Ishikawa (cell line): ENCODE results near the gene ADARB1.

Experiments used
- CEBPB ChIP-seq: IDR thresholded peaks from 2 replicates; pipeline ENCODE4 v1.6.1; 2012
- CREB1 ChIP-seq: IDR thresholded peaks from 2 replicates; pipeline ENCODE4 v1.6.1; 2012; ENCODE audit warnings: low read depth
- EGR1 ChIP-seq: IDR thresholded peaks from 2 replicates; pipeline ENCODE4 v1.6.1; 2012
- EP300 ChIP-seq: IDR thresholded peaks from 2 replicates; pipeline ENCODE4 v1.6.1; 2012; ENCODE audit warnings: borderline replicate concordance
- FOXM1 ChIP-seq: IDR thresholded peaks from 2 replicates; pipeline ENCODE4 v1.6.1; 2012; ENCODE audit warnings: low read depth, borderline replicate concordance
- MAX ChIP-seq: IDR thresholded peaks from 2 replicates; pipeline ENCODE4 v1.6.1; 2012
- NFIC ChIP-seq: IDR thresholded peaks from 2 replicates; pipeline ENCODE4 v1.6.1; 2012
- RAD21 ChIP-seq: IDR thresholded peaks from 2 replicates; pipeline ENCODE4 v1.6.1; 2012; ENCODE audit warnings: low read depth
- TAF1 ChIP-seq: IDR thresholded peaks from 2 replicates; pipeline ENCODE4 v1.6.1; 2012; ENCODE audit warnings: low read depth, mild to moderate bottlenecking
- TCF12 ChIP-seq: IDR thresholded peaks from 2 replicates; pipeline ENCODE4 v1.6.1; 2012; ENCODE audit warnings: low read depth
- TEAD4 ChIP-seq: IDR thresholded peaks from 2 replicates; pipeline ENCODE4 v1.6.1; 2012
- USF1 ChIP-seq: IDR thresholded peaks from 2 replicates; pipeline ENCODE4 v1.6.1; 2012
- YY1 ChIP-seq: IDR thresholded peaks from 2 replicates; pipeline ENCODE4 v1.6.1; 2012; ENCODE audit warnings: low read depth
- ZBTB7A ChIP-seq: IDR thresholded peaks from 2 replicates; pipeline ENCODE4 v1.6.1; 2012; ENCODE audit warnings: low read depth
- TF ChIP-seq, protein P1 (sequence below): IDR thresholded peaks from 2 replicates; pipeline ENCODE4 v1.6.1; 2012; ENCODE audit warnings: low read depth, mild to moderate bottlenecking

ADARB1 gene

GRCh38 chr21:45250272-45250671 is 175.9 kb downstream of the ADARB1 start:
- TF ChIP-seq TEAD4, result no peak
- no peak for TF ChIP-seq FOXM1
- no peak for TF ChIP-seq CREB1
- no peak for TF ChIP-seq RAD21
- no peak for TF ChIP-seq USF1
- no peak for TF ChIP-seq TCF12

DNA sequence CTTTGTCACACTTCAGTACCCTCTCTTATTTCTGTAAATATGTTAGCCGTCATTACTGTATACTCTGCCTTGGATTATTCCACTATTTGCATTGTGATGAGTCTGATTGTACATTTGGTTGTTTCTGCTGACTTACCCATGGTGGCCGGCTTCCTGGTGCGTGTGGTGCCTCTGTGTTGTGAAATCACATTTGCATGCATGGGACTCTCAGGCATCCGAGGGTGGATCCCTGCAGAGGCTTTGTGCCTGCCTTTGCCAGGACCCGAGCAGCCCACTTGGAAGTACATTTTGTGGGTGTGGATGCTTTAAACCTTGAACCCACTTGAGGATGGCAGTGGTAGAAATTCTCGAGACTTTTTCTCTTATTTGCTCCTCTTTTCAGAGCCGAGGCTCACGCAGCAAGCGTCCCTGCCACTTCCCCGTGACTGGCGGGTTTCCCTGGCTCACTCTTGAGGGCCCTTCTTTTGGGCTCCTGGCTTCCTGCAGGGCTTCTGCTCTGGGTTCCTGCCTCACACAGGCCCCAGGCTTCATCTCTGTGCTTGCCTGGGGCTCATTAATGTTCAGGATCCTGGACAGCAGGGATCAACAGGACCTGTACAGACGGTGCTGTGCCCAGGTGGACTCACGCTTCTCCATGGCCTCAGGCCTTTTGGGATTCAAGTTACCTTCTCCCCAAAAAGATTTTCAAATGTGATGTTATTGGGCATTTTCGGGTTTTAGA is 176.7 kb downstream of the ADARB1 start:
- TF ChIP-seq NFIC, result no peak

- TF ChIP-seq EP300, result no peak
- no peak for TF ChIP-seq FOXM1
- TF ChIP-seq ZBTB7A, result no peak
- no peak for TF ChIP-seq MAX
- TF ChIP-seq RAD21, result no peak
- TF ChIP-seq USF1, result no peak
- TF ChIP-seq CEBPB, result no peak
- TF ChIP-seq NFIC, result no peak
- TF ChIP-seq YY1, result no peak
- no peak for TF ChIP-seq TAF1
- no peak for TF ChIP-seq TEAD4
- TF ChIP-seq, protein P1, sequence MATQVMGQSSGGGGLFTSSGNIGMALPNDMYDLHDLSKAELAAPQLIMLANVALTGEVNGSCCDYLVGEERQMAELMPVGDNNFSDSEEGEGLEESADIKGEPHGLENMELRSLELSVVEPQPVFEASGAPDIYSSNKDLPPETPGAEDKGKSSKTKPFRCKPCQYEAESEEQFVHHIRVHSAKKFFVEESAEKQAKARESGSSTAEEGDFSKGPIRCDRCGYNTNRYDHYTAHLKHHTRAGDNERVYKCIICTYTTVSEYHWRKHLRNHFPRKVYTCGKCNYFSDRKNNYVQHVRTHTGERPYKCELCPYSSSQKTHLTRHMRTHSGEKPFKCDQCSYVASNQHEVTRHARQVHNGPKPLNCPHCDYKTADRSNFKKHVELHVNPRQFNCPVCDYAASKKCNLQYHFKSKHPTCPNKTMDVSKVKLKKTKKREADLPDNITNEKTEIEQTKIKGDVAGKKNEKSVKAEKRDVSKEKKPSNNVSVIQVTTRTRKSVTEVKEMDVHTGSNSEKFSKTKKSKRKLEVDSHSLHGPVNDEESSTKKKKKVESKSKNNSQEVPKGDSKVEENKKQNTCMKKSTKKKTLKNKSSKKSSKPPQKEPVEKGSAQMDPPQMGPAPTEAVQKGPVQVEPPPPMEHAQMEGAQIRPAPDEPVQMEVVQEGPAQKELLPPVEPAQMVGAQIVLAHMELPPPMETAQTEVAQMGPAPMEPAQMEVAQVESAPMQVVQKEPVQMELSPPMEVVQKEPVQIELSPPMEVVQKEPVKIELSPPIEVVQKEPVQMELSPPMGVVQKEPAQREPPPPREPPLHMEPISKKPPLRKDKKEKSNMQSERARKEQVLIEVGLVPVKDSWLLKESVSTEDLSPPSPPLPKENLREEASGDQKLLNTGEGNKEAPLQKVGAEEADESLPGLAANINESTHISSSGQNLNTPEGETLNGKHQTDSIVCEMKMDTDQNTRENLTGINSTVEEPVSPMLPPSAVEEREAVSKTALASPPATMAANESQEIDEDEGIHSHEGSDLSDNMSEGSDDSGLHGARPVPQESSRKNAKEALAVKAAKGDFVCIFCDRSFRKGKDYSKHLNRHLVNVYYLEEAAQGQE, result no peak
These were observed 177.5 kb downstream of the ADARB1 start for GRCh38 chr21:45251635-45252447.

GRCh38 chr21:45252448-45252925 is 178.1 kb downstream of the ADARB1 start:
- TF ChIP-seq RAD21 (no peak), ZBTB7A (no peak), FOXM1 (no peak), TAF1 (no peak), EGR1 (no peak), EP300 (no peak), USF1 (no peak), TCF12 (no peak), MAX (no peak)
- TF ChIP-seq, protein P1, result no peak

GRCh38 chr21:45253180-45253579 is 178.8 kb downstream of the ADARB1 start:
- TF ChIP-seq FOXM1 (no peak), CEBPB (no peak)

DNA sequence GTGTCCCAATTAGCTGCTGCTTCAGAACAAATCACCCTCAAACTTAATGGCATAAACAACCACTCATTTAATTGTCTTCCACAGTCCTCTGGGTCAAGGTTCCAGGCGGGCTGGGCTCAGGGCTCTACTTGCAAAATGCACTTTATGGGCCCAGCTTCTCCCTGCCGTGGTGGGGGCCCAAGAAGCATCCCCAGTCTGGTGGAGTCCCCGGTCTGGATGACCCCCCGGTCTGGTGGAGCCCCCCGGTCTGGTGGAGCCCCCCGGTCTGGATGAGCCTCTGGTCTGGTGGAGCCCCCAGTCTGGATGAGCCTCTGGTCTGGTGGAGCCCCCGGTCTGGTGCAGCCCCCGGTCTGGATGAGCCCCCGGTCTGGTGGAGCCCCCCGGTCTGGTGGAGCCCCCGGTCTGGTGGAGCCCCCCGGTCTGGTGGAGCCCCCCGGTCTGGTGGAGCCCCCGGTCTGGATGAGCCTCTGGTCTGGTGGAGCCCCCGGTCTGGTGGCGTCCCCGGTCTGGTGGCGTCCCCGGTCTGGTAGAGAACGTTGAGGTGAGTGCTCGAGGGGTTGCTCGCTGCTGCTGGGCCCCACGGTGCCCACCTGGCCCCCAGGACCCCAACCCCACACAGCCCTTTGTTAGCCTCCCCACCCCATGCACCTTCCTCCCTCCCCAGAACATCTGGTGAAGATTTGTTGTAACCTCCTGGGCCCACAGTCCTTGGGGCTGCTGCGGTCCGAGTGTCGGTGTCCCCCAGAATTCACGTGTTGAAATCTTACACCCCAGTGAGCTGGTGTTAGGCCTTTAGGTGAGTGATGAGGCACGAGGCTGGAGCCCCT is 179.5 kb downstream of the ADARB1 start:
- TF ChIP-seq CEBPB (no peak), NFIC (no peak), CREB1 (no peak), EP300 (no peak), FOXM1 (no peak), EGR1 (no peak), RAD21 (no peak), MAX (no peak), TEAD4 (no peak)
